Measurements from ENCODE around the gene C1orf116.

Gene C1orf116

GRCh38 chr1:207032528-207033017 lies at the start of gene C1orf116:
TSS of gene C1orf116 (minus strand) at chr1:207032756. CDS start at chr1:207027598, 5,158 bp downstream.
- in situ Hi-C loops (cut with HindIII; ENCODE audit: low sequenced_read_pairs): no loop called here

- in situ Hi-C loops (cut with HindIII; ENCODE audit: low sequenced_read_pairs): no loop called here
Observed at GRCh38 chr1:207081806-207082205, 49.2 kb upstream of the C1orf116 start.

- in situ Hi-C loops (cut with HindIII; ENCODE audit: low sequenced_read_pairs): no loop called here
Observed at GRCh38 chr1:207081088-207081487, 48.5 kb upstream of the C1orf116 start.

GRCh38 chr1:207079706-207080241 lies 47.2 kb upstream of the C1orf116 start:
- in situ Hi-C loops (cut with HindIII; ENCODE audit: low sequenced_read_pairs): no loop called here

- in situ Hi-C loops (cut with HindIII; ENCODE audit: low sequenced_read_pairs): no loop called here
Observed at GRCh38 chr1:207078578-207079132, 46.1 kb upstream of the C1orf116 start.

GRCh38 chr1:207077470-207078377 lies 45.2 kb upstream of the C1orf116 start:
- in situ Hi-C loops (cut with HindIII; ENCODE audit: low sequenced_read_pairs): no loop called here

GRCh38 chr1:207077012-207077411 lies 44.5 kb upstream of the C1orf116 start:
- in situ Hi-C loops (cut with HindIII; ENCODE audit: low sequenced_read_pairs): no loop called here

- in situ Hi-C loops (cut with HindIII; ENCODE audit: low sequenced_read_pairs): no loop called here
Observed at GRCh38 chr1:207076181-207076955, 43.8 kb upstream of the C1orf116 start.

GRCh38 chr1:207073906-207074820 lies 41.6 kb upstream of the C1orf116 start:
- in situ Hi-C loops (cut with HindIII; ENCODE audit: low sequenced_read_pairs): loop anchor here (5.0 kb wide), 2 partner anchors 87 to 343 kb away; no protein-coding TSS in a partner anchor

GRCh38 chr1:207072233-207072632 lies 39.7 kb upstream of the C1orf116 start:
- in situ Hi-C loops (cut with HindIII; ENCODE audit: low sequenced_read_pairs): loop anchor here (5.0 kb wide), 2 partner anchors 85 to 345 kb away; no protein-coding TSS in a partner anchor

- in situ Hi-C loops (cut with HindIII; ENCODE audit: low sequenced_read_pairs): loop anchor here (5.0 kb wide), 2 partner anchors 84 to 346 kb away; no protein-coding TSS in a partner anchor
Observed at GRCh38 chr1:207071426-207071825, 38.9 kb upstream of the C1orf116 start.

- in situ Hi-C loops (cut with HindIII; ENCODE audit: low sequenced_read_pairs): loop anchor here (5.0 kb wide), 2 partner anchors 84 to 346 kb away; no protein-coding TSS in a partner anchor
Observed at GRCh38 chr1:207070811-207071210, 38.3 kb upstream of the C1orf116 start.

- in situ Hi-C loops (cut with HindIII; ENCODE audit: low sequenced_read_pairs): loop anchor here (5.0 kb wide), 2 partner anchors 83 to 347 kb away; no protein-coding TSS in a partner anchor
Observed at GRCh38 chr1:207069858-207070506, 37.4 kb upstream of the C1orf116 start.

- in situ Hi-C loops (cut with HindIII; ENCODE audit: low sequenced_read_pairs): no loop called here
Observed at GRCh38 chr1:207069061-207069460, 36.5 kb upstream of the C1orf116 start.

- in situ Hi-C loops (cut with HindIII; ENCODE audit: low sequenced_read_pairs): no loop called here
Observed at GRCh38 chr1:207067665-207068064, 35.1 kb upstream of the C1orf116 start.

GRCh38 chr1:207067185-207067584 lies 34.6 kb upstream of the C1orf116 start:
- in situ Hi-C loops (cut with HindIII; ENCODE audit: low sequenced_read_pairs): no loop called here

- in situ Hi-C loops (cut with HindIII; ENCODE audit: low sequenced_read_pairs): no loop called here
Observed at GRCh38 chr1:207064561-207064960, 32.0 kb upstream of the C1orf116 start.

GRCh38 chr1:207063014-207063413 lies 30.5 kb upstream of the C1orf116 start:
- in situ Hi-C loops (cut with HindIII; ENCODE audit: low sequenced_read_pairs): no loop called here

- in situ Hi-C loops (cut with HindIII; ENCODE audit: low sequenced_read_pairs): no loop called here
Observed at GRCh38 chr1:207062058-207062457, 29.5 kb upstream of the C1orf116 start.
